Activated T-cell treated with anti-CD3 and anti-CD28 coated beads for 24 hours (primary cell): ENCODE results near the gene ITFG2.

ENCODE experiments used
- DNase-seq: peaks from one replicate; pipeline ENCODE4 v3.0.0-alpha.2; 2020; ENCODE audit warnings: low read depth

The ITFG2 gene

DNA sequence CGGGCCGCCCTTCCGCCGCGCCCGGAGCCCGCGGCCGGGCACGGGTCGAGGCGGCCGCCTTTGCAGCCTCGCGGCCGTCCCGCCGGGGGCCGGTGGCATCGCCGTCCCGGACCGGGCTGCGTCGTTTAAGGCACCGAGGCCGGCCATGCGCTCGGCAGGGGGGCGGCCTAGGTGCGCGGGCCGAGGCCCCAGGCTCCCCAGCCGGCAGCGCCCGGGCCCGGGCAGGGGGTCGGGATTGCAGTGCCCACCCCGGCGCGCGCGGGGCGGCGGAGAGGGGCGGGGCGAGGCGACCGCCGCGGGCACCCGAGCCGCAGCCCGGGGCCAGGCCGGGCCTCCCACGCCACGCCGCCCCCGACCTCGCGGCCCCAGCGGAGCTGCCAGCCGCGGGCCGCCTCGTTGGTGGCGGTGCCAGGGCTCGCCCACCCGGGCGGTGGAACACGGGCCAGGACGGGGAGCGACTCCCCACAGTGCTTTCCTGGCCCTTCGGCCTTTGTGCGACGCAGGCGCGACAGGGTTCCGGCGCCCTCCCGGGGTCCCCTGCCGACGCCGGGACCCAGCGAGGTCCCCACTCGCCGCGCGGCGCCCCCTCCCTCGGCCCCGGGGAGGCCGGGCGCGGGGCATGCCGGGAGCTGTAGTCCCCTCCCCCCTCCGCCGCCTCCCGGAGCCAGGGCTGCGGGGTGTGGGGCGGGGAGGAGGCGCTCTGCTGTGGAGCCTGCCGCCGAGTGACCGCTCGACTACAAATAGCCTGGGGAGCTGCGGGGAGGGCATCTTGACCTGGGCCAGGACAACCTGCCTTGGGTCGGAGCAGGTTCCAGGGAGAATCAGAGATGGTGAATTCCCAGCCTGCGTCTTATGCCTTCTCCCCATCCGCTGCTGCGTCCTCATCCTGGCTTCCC is 16.9 kb upstream of the ITFG2 start:
- peak; percentile 66 for DNase-seq

DNA sequence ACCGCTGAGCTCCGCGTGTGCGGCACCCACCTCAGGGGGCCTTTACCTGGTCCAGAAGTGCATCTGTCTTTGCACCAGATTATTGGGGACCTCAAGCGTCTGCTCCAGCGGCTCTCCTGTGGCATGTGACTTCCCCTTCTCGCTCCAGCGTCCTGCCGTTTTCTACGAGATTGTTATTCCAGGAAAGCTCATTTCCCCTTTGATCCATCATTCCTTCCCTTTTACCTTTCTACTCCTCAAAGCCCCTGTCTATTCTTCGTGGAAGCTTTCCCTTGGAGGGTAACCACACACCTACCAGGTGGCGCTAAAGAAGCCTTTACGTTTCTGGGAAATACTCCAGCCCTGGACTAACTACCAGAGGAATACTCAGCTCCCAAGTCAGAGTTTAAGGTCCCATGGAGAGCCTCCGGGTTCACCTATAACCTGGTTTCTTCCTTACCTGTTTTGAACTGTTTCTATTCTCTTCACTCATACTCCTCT is 16.2 kb upstream of the ITFG2 start:
- no peak for DNase-seq

DNA sequence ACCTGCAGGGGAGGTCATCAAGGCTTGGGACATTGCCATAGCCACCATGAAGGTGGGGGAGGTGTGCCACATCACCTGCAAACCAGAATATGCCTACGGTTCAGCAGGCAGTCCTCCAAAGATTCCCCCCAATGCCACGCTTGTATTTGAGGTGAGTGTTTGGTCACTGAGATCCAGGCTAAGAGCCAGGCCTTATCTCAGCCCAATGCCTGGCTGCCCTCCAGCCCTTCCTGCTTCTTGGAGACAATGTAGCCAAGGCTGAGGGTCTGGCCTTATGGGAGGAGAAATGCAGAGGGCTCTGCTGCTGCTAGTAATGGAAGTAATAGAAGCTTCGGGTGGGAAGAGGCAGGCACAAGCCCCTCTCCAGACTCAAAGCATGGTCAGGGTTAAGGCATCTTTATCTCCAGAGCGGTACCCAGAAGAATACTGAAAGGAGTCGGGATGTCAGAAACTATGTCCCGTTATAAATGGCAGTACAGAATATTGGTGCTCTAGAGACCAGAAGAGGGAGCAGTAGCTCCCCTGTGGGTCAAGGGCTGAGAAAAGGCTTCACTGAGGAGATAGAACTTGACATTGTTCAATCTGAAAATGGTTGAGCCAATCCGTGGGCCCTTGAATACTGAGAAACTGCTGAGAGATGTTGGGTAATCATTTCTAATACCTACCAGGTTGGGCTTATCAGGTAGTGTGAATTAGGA is 14.6 kb upstream of the ITFG2 start:
- DNase-seq = no peak

DNA sequence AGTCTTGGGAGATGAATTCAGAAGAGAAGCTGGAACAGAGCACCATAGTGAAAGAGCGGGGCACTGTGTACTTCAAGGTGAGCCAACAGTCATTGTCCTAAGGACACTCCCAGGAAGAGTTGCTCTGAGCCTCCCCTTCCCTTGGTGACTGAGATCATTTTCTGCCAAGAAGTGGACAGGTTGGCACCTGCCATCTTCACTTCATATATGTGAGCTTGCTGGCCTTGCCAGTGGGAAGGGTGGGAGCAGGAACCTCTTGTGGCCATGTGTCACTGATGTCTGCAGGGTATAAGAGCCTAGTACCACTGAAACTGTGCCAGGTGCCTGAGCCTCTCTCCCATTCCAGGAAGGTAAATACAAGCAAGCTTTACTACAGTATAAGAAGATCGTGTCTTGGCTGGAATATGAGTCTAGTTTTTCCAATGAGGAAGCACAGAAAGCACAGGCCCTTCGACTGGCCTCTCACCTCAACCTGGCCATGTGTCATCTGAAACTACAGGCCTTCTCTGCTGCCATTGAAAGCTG is 12.4 kb upstream of the ITFG2 start:
- no peak for DNase-seq

DNA sequence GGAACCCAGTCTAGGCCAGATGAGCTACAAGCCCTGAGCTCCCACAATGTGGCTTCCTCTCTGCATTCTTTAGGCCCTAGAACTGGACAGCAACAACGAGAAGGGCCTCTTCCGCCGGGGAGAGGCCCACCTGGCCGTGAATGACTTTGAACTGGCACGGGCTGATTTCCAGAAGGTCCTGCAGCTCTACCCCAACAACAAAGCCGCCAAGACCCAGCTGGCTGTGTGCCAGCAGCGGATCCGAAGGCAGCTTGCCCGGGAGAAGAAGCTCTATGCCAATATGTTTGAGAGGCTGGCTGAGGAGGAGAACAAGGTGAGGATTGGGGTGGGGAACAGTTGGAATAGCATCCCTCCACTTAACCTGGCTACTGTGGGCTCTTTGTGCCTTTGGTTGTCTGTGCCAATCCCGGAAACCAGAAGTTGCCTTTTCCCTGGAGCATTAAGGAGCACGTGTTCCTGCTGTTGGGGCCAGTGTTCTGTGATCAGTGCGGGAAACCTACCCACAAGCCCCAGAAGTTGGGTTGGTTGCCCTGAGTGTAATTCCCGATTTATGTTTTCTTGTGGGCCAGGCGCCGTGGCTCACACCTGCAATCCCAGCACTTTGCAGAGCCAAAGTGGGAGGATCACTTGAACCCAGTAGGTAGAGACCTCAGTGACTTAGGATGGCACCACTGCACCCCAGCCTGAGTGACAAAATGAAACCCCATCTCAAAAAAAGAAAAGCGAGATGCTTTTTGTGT is 11.3 kb upstream of the ITFG2 start:
- DNase-seq = no peak

DNA sequence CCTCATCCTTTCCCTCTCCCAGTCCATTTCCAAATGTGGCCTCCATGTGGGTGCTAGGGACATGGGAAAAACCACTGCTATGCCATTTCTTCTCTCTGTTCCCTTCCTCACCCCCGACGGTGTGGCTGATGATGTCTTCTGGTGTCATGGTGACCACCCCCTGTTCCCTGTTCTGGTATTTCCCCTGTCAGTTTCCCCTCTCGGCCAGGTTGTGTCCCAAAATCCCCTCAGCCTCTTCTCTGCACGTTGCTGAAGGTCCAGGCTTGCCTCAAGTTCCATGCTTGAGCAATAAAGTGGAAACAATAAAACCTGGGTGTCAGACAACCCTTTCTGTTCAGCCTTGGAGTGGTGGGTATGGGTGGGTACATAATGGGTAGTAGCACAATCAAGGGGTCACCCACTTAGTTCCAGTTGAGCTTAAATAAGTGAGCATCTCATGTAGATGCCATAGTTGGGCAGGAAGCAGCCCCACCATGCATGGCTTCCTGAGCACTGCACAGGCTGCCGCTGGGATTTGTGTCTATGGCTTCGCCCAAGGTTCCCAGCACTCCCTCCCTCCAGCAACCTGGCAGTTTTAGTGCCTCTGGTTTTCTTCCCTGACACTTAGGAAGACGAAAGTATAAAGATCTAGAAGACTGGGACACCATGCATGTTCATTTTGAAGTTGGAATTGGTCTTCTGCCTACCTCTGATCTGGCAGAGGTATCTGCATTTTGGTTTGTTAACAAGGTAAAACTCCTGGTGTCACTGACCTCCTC is 8.7 kb upstream of the ITFG2 start:
- DNase-seq = no peak

DNA sequence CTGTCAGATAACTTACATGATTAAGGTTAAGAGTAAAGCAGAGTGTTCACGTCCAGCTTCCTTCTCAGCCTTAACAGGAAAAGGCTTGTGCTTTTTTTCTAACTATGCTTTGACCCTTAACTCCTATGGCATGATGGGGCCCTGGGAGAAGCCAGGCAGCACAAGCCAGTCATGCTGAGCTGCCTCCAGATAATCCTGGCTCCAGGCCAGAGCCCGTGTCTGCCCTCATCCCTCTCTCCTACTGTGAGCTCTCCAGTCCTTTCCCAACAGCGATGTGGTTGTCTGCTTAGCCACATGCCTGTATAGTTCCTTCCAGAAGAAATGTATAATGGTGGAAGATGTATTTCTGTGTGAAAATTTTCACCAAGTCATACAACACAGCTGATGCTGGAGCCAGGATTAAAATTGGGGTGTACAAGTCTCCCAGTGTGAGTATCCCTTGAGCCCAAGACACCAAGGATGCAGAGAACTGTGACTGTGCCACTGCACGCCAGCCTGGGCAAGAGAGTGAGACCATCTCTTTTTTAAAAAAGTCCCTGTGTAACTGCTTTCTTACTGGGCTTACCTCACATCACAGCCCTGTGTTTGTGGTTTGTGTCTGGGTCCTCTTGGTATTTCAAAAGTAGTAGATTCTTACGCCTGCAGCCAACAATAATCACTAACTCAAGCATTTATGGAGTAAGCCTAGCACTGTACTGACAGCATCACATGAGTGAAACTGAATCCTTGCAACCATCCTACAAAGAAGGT is 7.9 kb upstream of the ITFG2 start:
- no peak for DNase-seq

DNA sequence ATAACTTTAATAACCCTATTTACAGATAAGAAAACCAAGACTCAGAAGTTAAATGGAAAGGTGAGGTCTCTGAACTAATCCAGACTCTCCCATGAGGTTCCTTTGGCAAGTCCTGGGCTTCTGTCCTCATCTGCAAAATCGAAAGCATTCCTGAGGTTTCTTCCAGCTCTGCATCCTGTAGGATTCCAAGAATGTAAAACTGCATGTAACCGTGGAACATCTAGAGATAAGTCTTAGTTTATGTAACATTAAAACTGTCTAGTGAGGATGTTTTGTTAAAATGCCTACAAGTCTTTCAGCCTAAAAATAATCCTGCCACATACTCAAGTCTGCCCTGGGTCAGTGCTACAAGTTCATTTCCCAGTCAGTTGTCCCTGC is 7.3 kb upstream of the ITFG2 start:
- no peak for DNase-seq

DNA sequence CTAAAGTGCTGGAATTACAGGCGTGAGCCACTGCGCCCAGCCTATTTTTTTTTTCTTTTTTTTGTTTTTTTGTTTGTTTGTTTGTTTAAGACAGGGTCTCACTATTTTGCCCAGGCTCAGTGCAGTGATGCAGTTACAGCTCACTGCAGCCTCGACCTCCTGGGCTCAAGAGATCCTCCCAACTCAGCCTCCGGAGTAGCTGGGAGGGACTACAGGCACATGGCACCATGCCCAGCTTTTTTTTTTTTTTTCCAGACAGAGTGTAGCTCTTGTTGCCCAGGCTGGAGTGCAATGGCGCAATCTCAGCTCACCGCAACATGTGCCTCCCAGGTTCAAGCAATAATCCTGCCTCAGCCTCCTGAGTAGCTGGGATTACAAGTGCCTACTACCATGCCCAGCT is 5.8 kb upstream of the ITFG2 start:
- DNase-seq = no peak

DNA sequence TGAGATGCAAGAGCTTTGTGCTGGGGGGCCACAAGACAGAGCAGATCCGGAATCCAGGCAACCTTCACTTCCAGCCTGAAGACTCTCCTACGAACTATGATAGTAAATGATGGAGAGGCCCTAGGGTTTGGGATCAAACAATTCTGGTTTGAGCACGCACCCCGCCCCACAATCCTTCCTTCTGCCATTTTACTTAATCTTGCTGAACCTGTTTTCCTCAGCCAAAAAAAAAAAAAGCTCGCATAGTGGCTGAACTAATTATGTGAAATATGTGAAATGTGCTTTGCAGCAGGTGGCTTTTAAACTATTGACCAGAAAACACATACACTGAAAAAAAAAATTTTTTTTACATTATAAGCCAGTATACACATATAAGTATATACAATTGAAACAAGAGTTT is 667 bp upstream of the ITFG2 start:
- no peak for DNase-seq

DNA sequence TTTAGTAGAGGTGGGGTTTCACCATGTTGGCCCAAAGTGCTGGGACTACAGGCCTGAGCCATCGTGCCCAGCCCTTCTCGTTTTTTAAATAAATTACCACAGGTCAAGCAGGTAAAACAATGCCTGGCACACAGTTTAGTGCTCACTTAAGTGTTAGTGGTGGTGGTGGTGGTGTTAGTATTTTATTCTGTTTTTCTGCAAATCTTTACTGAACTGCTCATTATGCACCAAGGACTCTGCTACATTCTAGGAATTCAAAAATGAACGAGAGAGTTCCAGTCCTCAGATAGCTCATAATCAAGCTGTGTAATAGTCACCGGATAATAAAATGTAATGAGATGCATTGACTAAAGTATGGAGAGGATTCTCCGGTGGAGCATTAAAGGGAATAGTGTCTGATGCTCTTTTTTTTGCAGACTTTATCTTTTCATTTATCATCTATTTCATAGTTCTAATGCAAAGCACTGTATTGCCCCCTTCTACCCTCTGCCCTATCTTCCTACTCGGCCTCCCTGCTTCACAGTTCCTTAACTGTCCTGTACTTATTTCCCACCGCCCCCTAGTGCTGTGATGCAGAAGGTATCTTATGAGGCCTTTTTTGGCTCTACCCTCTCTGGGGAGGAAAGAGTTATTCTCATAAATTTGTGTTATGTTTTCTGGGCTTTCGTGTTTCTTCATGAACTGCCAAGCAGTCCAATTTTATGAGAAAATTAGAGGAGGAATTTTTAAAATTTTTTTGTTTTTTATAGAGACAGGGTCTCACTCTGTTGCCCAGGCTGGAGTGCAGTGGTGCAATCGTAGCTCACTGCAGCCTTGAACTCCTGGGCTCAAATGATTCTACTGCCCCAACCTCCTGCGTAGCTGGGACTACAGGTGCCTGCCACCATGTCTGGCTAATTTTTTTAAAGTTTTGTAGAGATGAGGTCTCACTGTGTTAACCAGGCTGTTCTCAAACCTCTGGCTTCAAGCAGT is 1.0 kb downstream of the ITFG2 start:
- DNase-seq = peak; percentile 39

DNA sequence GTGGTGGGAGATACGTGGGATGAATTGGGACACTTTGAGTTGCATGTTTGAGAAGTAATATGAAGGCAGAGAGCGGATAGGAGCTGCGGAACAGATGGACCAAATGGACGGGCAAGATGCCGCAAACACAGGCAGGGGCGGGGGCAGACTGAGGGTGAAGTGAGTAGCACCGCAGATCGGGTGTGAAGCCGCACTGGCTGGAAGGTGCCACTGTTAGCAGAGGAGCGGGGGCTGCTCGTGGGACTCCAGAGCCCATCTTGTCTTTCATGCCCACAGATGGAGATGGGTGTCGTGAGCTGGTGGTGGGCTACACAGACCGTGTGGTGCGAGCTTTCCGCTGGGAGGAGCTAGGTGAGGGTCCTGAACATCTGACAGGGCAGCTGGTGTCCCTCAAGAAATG is 7.3 kb downstream of the ITFG2 start:
- DNase-seq = no peak

DNA sequence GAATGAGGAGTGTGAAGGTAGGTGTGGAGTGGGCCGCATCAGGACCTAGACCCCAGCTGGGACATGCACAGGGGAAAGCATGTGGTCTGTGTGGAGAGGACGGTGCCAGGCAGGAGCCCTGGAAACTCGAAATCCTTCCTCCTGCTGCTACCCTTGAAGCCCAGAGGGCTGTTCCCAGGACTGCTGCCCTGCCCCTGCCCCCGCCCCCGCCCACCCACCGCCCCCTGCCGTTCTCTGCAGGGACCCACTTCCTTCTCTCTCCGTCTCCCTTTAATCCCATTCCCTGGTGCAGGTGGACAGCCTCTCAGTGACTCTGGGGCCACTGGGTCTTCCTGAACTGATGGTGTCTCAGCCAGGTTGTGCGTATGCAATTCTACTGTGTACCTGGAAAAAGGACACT is 8.0 kb downstream of the ITFG2 start:
- DNase-seq = no peak

DNA sequence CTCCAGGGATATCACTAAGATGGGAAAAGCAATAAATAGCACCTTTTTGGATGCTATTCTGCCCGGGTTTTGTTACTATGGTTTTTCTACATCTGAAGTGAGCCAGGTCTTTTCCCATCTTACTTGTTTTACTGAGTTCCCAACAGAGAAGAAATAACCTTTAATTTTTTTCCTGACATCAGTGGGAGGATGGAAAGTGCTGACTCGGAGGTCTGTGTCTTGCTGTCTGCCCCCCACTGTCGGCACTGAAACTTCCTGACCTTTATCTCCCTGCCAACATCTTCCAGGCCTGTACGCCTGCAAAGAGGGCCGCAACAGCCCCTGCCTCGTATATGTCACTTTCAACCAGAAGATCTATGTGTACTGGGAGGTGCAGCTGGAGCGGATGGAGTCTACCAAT is 11.0 kb downstream of the ITFG2 start:
- no peak for DNase-seq

DNA sequence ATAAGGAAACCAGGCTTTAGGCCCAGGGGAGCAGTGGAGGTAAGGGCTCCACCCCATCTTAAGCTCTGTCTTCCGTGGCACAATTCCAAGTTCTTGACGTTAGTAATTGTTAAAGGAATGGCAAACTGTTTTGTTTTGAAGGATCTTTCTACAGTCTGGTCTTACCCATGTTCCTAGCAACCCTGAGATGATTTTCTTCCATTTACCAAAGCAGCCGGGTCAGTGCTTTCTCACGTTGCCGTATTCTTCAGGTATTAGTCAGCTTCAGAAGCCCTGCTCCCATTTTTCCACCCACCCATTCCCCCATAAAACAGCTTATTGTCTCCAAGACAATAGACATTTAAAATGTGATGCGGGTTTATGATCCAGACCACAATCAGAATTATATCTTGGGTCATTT is 12.1 kb downstream of the ITFG2 start:
- DNase-seq = no peak

DNA sequence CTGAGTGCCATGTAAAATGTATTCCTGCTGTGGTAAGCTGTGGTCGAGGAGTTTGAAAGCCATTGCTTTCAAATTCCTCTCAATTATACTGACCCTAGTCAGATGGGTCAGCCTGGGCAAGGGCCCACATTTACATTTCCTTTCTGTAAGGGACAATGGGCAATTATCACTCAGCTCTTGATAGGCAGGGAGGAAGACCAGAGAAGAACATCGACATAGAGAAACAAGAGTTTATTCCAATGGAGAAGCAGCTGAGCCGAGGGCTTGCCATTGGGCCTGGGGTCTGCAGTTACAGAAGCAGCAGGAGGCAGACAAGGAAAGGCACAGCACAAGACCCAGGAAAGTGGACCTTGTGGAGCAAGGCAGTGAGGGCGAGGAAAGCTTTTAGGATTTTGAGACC is 12.7 kb downstream of the ITFG2 start:
- no peak for DNase-seq

DNA sequence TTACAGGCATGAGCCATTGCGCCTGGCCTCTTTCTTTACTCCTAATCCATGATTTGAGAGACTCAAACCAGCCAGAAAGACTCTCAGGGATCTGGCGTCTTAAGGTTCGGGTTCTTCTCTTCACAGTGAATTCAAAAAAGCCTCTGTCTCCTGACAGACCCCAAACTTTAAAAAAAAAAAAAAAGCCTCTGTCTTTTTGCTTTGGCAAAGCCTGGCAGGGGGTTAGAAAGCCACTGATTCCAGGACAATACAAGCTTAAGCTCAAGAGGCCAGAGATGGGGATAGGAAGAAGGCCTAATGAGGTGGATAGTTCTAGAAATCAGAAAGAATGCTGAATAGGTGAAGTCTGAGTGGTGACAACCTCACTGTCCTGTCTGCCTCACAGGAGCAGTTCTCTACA is 13.6 kb downstream of the ITFG2 start:
- DNase-seq = no peak

DNA sequence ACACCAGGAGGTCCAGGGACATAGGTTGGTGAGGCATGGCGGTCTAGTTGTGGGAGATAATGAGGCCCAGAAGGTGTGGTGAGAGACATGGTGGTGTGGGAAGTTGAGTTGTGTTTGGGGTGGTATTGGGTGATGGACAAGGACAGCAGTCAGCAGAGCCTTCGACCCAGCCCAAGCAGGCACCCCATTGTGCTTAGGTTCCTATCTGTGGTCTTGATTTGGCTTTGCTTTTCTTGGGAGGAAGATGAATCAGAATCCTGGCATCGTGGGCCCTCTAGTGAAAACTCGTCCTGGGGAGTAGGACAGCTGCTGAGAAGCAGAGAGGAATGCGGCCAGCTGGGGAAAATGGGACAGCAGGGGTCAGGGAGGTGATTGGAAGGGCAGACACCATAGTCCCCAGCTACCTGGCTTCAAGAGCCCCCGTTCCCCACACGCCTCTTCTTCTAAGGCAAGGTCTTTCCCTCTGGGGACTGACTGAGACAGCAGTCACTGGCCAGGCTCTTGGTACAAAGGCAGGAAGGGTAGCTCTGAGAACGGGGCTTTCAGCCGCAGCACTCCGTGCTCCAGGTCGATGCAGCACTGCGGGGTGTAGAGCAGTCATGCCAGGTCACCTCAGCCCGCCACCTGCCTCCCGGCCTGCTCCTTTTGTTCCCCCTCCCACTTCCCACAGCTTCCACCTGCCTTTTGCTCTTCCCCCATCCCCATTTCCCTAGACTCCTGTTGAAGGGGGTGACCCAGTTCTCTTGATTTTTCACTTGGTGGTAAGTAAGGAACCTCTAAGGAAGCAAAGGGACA is 14.4 kb downstream of the ITFG2 start:
- no peak for DNase-seq

DNA sequence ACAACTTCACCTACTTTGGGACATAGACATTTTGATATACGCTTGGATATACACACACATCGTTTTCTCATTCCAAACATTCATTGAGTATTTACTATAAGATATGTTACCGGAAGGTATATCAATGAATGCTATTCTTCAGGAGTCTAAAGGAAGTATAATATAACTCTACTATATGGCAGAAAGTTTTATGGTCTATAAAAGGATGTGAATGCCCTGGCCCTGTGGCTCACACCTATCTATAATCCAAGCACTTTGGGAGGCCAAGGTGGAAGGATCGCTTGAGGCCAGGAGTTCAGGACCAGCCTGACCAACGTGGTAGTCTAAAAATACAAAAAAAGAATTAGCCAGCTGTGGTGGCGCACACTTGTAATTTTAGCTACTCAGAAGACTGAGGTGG is 16.8 kb downstream of the ITFG2 start:
- DNase-seq = no peak
